ENCODE measurements around the gene FCRL6.

The FCRL6 gene, protein sequence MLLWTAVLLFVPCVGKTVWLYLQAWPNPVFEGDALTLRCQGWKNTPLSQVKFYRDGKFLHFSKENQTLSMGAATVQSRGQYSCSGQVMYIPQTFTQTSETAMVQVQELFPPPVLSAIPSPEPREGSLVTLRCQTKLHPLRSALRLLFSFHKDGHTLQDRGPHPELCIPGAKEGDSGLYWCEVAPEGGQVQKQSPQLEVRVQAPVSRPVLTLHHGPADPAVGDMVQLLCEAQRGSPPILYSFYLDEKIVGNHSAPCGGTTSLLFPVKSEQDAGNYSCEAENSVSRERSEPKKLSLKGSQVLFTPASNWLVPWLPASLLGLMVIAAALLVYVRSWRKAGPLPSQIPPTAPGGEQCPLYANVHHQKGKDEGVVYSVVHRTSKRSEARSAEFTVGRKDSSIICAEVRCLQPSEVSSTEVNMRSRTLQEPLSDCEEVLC

DNA sequence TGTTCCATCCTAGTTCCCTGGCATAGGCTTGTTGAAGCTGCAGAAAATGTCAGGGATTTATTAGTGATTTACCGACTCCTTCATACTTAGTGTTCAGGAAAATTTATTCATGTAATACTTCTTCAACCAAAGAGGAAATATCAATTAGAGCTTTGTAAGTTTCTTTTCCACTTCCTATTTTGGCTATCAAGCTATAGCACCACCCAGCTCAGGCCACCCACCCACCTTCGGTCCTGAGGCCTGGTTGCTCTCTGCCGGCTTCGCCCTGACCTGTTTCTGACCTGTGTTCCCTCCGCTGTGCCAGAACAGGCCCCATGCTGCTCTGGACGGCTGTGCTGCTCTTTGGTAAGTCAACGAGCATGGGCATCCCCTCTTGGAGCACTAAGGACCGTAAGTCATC, at the start of gene FCRL6:
Gene FCRL6 (plus strand): TSS at position 250 of the 400 bp plus-strand sequence. CDS start 65 bp downstream, at position 315.
- DNase-seq = no peak

DNA sequence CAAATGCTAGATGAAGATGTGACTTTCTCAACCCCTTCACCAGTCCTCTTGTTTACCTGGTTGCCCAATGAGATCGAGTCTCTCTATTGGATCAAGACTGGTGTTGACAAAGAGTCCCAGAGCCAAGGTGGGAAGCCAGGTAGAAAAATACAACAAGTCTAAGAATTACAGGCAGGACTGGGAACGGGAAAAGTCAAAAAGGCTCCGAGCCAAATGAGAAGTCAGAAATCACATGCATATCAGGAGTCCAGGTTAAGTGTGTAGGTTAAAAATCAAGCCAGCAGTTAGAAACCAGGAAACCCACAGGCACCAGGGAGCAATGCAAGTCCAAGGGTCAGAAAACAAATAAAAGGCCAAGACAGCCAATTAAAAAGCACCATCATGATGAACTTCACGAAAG, 48.8 kb upstream of the FCRL6 start:
- no peak for DNase-seq

DNA sequence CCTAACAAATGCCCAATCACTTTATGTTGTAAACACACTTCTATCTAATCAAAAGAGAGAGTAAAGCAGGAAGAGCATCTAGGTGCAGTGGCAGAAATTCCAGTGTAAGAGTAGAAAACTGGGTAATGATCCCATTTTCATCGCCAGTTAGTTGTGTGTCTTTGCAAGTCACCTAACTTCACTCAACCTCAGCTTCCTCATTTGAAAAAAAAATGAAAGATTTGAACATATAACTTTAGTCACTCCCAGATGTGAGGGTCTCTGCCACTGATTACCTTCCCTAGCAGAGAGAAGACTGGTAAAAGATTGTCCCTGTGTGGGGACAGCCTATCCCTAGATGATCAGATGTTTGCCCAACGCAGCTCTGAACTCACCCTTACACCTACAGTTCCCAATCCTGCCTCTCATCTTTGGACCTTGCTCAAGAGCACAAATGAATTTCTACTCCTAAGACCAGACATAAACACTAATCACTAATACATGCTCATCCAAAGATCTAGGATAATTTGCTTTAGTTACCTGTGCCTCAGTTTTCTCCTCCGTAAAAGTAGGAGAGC, 46.6 kb upstream of the FCRL6 start:
- DNase-seq = no peak

DNA sequence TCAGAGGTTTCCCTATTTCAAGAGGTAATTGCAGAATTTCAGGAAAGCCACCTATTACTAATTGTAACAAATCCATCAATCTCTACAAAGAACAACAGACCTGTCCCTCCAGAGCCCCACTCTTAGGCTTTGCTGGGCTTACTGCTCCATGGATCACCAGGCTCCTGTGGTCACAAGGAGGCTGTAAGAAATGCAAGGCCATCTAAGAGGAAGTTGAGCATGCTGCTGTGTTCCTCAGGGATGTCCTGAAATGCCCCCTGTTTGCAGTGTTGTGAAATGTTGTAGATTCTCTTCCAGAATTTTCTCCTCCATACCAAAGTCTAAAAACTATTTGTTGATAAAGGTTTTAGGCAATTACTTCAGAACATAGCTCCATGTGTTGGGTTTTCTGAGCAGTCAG, 45.8 kb upstream of the FCRL6 start:
- no peak for DNase-seq

DNA sequence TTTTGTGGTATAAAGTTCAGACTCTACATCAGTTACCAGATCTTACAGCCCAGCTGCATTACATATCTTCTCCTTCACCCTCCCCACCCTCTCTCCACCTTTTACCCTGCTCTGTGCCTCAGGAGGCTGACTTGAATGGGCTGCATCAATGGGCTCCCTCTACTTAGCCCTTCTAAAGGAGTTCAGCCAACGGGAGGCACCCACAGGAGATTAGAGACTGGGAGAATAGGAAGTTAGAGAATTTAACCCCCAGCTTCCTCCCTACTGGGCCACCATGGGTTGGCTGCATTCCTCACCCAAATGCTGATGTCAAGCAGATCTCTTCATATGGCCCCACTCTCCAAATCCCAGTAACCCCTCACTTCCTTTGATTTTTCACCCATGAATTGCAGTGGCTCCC, 38.5 kb upstream of the FCRL6 start:
- DNase-seq = no peak

DNA sequence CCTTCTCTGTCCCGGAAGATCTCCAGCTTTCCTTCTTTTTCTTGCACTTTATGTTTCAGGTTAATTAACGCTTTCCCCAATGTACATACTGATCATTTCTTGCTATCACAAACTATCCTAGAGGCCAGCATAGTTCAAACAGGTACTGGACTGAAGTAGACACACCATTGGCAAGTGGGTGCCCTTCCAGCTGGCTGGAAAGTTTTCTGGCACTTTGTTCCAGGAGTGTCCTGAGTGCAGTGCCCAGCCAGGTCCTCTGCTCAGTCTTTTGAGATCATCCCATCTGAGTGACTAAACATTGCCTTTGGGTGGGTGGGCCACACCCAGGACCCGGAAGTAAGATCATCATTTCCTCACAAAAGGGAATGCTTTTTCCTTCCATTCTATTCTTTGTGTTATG, 36.4 kb upstream of the FCRL6 start:
- no peak for DNase-seq

DNA sequence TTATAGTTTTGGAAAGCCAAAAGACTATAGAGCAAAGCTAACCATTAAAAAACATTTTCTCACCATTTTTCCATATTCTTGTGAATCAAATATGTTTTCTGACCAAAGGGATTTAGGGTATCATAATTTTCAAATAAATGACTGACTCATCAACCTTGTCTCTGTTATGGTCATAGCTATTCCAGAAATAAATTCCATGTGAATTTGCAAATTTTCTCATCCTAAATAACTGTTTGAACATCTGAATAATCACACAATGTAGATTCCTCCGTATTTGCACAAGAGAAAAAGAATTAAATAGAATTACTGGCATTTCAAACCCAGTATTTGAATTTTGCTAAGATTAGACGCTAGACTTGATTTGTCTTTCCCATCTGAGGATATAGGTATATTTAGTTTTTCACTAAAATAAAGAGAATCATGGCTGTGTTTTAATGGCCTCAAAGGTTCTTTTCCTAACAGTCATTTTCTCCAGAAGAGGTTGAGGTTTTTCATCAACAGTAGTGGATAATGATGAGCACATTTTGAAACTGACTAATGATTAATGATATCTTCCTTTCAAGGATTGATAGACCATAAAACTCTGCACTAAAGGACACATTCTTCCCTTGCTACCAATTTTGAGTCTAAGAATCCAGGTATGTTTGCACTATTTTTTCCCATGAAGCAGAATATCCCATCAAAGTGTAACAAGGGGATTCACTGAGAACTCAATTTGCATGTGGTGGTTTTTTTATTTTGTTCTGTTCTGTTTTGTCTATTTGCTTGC, 30.8 kb upstream of the FCRL6 start:
- no peak for DNase-seq

DNA sequence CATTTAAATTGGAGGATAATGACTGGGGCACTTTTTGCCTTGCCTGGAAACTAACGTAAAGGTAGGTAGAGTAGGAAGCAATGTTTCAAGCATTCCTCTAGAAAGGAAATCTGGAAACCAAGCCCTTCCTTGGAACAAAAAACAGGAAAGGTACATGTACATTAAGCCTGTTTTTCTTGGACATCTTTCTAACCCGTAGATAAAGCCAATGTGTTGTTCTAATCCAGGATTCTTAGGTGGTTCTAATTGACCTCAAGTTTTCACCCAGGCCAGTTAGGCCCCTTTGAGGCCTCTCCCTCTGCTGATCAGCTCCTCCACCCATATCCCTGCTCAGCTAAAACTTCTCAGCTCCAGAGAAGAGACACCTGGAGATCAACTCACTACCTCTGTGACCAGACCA, 27.7 kb upstream of the FCRL6 start:
- no peak for DNase-seq

DNA sequence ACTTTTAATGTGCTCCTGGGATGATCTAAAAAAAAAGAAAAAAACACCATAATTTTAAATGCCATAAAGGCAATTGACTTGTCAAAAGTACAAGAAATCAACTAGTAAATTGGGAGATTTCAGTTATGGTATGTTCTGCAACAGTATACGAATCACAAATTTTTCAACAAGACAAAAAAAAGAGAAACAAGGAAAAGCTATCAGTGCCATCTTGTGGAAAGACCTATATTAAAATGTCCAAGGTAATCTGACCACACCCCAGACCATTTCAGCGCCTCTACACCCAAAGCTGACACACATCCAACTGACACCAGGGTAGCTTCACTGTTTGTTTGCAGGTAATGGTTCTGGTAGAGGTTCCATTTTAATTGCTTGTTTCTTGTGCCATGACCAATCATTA, 26.4 kb upstream of the FCRL6 start:
- no peak for DNase-seq

DNA sequence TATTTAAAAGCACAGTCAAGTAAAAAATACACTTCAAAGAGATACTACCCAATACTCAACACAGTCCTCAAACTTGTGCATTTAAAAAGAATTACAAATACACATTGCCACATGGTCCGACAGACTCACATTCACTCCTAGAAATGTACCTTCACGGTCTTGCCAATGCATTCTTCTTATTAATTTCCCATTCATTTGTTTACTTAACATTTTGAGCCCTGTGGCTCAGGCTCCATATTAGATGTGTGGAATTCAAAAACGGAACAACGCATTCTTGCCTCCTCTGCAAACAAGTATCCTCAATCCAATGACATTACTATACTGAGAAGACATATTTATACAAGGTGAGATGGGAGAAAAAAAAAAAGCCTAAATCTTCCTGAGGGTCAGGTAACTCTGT, 23.9 kb upstream of the FCRL6 start:
- no peak for DNase-seq

DNA sequence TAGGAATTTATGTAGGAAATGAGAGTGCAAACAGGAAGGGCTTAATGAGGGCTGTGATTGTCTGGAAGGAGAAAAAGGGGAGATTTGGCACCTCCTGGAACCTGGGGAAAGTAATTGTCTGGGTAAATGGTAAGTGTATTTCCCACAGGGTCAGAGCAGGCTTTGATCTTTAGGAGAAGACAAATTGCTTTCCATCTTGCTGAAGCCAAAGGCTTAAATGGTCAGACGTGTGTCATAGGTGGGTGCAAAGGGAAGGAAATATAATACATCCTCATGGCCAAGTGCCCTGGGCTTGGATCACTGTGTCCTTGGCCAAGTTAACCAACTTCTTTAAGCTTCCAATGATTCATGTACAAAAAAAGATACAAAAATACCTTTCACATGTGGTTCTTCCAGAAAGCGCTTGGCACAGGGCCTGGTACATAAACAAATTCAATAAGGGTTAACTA, 22.7 kb upstream of the FCRL6 start:
- no peak for DNase-seq

DNA sequence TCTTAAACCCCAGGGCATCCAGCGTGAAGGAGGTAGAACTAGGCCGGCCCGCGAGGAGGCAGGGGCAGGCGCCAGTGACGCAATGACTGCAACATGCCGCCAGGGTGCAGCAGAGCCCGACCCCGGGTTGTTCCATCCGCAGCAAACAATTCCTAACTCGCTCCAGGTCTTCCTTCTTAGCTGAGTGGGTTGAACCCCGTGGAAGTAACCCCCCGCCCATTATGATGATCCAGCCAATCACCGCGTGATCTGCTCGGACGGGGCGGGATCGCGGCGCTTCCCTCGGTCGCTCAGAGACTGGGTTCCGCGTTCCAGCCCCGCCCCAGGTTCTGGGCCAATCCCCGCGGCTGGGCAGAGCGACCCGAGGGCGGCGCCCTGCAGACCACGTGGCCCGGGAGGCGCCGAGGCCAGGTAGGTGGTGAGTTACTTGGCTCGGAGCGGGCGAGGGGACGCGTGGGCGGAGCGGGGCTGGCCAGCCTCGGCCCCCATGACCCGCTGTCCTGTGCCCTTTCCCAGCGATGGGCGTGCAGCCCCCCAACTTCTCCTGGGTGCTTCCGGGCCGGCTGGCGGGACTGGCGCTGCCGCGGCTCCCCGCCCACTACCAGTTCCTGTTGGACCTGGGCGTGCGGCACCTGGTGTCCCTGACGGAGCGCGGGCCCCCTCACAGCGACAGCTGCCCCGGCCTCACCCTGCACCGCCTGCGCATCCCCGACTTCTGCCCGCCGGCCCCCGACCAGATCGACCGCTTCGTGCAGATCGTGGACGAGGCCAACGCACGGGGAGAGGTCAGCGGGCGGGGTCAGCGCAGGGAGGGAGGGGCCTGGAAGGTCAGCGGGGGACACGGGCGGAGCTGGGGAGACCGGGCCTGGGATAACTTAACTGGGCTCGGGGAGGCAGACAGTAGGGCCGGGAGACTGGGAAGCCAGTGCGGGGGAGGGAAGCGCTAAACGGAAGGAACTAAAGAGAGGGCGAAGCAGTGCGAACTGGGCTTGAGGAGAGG, 21.3 kb upstream of the FCRL6 start, which contains the start of gene DUSP23:
Gene DUSP23 (plus strand): TSS at position 380 of the 1,000 bp plus-strand sequence. CDS start 139 bp downstream, at position 519.
- DNase-seq = peak; percentile 95

DNA sequence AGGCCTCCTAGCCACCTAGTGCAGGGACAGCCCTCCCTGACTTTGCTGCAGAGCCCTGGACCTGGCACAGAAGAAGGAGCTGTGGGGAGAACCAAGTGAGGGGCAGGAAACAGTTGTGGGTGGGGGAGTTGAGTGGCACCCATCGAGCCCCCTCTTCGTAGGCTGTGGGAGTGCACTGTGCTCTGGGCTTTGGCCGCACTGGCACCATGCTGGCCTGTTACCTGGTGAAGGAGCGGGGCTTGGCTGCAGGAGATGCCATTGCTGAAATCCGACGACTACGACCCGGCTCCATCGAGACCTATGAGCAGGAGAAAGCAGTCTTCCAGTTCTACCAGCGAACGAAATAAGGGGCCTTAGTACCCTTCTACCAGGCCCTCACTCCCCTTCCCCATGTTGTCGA, 20.2 kb upstream of the FCRL6 start:
- DNase-seq = no peak

DNA sequence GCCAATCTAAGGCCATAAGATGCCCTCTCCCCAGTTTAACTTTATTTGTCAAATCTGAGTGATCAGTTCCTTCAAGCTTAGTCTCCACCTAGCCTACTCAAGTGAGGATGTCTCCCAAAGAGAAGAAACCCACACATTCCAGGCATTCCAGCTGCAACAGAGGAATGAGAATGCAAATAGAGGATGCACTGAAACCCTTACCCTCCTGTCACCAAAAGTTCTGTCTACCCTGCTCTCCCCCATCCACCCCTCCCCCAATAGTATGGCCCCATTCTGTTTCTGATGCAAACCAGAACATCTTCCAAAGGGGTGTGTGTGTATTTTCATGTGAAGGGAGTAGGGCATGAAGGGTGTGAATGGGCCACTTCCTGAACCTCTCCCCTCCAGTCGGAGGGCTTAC, 18.4 kb upstream of the FCRL6 start:
- no peak for DNase-seq

DNA sequence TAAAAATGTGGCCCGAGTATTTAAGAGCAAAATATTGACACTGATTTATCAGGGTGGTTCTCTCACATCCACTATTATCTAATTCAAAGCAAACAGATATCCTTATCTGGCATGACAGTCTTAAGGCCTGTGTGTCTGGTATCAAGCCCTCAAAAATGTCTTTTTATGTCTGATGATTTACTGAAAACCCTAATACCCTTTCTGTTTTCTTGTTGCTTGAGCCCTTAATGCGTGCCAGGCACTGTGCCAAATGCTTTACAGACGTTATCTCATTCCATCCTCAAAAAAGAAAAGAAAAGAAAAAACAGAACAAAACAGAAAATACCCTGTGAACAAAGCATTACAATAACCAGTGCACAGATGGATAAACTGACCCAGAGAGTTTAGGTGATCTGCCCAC, 15.7 kb upstream of the FCRL6 start:
- no peak for DNase-seq

DNA sequence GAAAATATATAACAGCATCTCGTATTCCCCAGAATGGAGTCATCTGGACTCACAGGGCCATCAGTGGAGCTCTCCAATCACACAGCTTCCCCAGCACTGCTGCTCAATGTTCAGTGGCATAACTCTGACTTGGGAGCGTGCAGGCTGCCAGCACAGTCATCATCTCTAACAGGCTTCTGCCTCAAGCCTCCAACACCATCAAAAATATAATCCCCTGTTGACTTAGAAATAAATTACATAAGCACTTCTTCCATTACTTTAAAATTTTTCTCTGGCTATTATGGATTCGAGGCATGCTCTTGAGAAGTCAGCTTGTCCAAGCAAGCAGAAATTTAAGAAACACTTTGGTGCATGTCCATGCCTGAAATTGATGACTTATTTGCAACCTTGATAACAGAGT, 15.2 kb upstream of the FCRL6 start:
- no peak for DNase-seq

DNA sequence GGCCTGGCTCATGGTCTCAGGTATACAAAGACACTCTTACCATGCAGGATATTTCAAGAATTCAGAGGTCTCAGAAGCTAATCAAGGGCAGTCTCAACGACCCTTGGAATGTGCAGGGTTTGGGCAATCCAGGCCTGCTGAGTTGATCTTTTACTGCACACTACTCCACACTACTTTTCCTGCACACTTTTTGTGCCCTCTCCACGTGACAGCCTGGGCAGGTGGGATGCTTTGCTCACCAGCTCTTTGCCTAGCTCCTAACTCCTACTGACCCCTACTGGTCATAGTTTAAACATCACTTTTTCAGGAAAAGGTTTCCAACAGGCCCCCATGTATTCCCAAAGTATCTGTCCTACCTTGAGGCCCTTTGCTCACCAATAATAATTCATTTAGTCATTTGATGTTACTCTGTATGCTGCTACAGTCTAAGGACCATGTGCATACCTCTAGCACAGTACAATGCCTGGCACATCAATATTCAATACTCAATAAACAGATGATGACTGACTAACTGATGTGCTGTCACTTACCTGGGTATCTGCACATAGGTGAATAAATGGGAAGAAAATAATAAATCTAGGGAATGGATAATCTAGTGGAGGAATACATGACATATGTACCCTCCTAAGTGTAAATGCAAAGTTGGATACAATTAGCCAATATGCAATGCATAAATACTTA, 11.8 kb upstream of the FCRL6 start:
- no peak for DNase-seq

DNA sequence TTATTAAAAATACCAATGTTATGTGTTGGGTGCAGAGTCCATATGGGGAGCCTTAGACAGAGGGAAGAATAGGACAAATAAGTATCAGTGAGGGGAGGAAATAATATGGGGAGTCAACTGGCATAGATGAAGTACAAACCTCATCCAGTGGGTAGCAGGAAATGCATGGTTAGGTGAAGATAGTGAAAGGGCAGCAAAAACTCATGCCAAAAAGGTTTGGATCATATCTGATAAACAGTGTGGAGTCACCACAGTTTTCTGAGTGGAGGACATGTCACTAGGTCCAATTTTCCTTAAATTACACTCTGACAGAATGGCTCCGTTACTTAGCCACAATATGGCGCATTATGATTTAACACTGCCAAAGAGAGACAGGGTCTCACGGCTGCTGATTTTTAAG, 11.1 kb upstream of the FCRL6 start:
- no peak for DNase-seq

DNA sequence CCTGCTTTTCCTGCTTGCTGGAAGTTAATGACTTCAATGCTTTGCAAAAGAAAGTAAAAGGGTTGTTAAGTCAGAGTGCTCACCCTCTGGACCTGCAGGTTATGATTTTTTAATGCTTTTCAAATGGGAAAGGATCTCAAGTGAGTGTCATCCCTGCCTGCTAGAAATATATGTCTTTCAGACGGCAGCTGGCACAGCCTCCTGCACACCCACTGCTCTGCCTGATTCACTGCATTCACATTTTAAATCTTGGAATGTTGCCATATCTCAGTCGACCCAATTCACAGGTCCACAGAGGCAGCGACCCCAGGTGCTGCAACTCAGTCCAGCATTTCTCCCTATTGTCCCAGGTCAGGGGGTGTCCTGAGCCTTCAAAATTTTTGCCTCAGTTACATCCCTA, 10.7 kb upstream of the FCRL6 start:
- DNase-seq = no peak

DNA sequence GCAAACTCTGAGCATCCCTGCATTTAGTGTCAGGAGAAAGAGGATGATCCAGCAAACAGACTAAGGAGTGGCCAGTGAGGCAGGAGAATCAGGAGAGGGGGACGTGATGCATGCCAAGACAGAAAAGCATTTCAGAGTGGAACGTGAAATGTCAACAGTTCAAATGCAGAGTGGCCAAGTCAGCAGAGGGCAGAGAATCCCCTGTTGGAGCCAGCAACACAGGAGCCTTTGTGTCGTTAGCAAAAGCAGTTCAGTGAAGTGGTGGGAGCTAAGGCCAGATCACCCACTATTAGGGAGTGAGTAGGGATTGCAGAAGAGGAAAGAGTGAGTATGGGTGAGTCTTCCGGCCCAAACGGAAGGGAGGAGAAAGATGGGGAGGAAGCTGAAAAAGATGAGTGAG, 6.6 kb upstream of the FCRL6 start:
- no peak for DNase-seq

DNA sequence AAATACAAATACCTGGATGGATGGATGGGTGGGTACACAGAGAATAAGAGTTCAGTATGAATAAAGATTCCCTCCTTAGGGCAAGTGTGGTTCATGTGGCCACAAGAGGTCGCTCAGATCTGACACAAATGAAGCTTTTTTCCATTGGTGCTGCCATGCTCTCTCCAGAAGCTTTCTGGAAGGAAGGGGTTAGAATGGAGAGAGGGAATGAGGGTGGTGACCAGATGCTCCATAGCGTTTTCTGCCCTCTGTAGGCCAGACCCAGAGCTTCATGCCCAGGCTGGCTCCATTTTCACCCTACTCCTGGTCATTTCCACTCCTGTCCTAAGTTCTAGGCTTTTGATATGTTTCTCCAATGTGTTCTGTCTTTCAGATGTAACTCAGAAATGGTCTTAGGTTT, 3.3 kb upstream of the FCRL6 start:
- peak; percentile 51 for DNase-seq

DNA sequence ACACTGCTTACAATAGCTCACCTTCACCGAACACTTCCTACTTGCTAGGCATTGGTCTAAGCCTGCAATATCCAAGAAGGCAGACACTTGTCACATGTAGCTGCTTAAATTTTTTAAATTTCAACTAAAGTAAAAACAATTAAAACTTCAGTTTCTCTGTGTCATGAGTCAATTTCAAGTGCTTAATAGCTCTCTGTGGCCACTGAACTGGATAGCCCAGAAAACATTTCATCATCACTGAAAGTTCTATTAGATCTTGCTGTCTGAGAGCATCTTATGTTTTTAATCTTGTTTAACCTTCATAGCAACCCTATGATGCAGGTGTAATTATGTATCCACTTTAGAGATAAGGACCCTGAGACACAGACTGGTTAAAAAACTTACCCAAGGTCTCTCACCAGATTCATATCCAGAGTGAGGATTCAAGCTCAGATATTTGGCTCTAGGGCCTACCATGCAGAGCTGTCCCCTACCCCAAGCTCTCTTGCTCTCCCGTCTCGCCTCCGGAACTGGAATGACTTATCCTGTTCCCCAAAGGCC, 2.6 kb upstream of the FCRL6 start:
- no peak for DNase-seq

Data from DMS79 treated with DMSO at 0.1 percent for 48 hours (cell line).